Epithelial cell of prostate (primary cell): ENCODE results near the gene BIN1.
A peak's percentile ranks its signal among the peaks of the same experiment; 100 is the strongest.

Experiments used
- DNase-seq: peaks from one replicate; pipeline ENCODE4 v3.0.0-alpha.2; 2011; ENCODE audit warnings: low read depth, low spot score
- H3K27ac ChIP-seq: fragments of 450-650 bp; 2 replicates; pipeline ENCODE4 v1.5.1; 2017; ENCODE audit warnings: mild to moderate bottlenecking

The BIN1 gene

DNA sequence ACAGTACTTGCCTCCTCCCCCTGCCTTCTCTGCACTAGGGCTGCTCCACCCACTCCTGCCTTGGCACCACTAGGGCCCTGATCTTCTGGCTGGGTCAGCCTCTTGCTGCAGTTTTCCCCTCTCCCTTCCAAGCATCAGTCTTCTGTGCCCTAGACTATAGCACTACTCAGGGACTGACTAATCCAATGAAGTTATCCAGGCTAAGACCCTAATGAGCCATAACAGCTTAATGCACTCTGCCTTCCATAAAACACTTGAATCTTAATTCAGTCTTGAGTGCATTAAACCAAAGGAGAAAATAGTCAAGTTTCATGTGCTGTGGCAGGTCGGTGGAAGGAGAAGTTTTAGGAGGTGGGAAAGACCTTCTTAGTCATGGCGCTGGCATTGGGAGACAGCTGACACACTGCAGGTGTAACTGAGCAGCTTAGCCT is 95.7 kb downstream of the BIN1 start:
- no peak overlapping the region for H3K27ac ChIP-seq
- DNase-seq, result no peak

DNA sequence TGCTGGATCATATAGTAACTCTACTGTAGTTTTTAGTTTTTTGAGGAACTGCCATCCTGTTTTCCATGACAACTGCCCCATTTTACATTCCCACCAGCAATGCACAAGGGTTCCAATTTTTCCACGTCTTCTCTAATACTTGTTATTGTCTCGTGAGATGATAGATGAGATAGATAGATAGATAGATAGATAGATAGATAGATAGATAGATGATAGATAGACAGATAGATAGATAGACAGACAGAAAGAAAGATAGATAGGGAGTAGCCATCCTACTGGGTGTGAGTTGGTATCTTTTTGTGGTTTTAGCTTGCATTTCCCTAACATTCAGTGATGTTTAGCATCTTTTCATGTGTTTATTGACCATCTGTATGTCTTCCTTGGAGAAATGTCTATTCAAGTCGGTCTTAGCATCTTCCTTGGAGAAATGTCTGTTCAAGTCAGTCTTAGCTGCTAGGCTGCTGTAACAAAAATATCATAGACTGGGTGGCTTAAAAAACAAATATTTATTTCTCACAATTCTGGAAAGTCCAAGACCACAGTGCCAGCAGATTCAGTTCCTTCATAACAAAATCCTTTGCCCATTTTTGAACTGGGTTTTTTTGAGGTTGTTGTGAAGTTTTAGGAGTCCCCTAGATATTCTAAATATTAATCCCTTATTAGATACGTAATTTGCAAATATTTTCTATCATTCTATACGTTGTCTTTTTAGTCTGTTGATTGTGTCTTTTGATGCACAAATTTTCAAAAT is 98.5 kb downstream of the BIN1 start:
- H3K27ac ChIP-seq, result no peak overlapping the region
- no peak for DNase-seq

DNA sequence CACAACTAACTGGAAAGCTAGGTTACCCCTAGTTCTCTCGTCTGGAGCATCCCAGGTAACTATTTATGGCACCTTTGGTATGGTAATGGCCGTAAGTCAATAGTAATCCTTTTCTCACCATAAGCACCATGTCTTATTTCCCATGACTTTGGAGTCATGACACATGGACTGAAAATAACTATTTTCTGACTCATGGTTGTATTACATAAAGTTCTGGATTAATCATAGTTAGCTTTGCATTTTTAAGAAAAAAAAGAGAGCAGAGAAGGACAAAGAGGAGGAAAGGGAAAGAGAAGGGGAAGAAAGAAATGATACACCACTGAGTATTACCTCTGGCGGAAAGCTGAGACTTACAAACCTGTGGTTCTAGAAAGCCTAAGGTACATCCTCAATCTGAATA is 99.3 kb downstream of the BIN1 start:
- DNase-seq, result no peak

DNA sequence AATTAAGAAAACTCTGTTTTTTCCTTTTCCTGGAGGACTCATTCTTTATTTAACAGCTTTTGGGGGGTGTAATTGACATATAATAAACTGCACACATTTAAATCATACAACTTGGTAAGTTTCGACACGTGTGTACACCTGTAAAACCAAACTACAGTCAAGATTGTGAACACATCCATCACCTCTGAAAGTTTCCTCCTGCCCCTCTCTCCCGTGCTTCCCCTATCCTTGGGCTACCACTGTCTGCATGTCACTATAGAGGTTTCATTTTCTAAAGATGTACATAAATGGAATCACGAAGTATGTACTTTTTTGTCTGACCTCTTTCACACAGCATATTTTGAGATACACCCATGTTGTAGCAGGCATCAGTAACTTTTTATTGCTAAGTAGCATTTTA is 100.0 kb downstream of the BIN1 start:
- DNase-seq, result no peak
- no peak overlapping the region for H3K27ac ChIP-seq

More for the DNA sequence above, 99.3 kb downstream of the BIN1 start:
- H3K27ac ChIP-seq, result peak overlapping the region; percentile 12

DNA sequence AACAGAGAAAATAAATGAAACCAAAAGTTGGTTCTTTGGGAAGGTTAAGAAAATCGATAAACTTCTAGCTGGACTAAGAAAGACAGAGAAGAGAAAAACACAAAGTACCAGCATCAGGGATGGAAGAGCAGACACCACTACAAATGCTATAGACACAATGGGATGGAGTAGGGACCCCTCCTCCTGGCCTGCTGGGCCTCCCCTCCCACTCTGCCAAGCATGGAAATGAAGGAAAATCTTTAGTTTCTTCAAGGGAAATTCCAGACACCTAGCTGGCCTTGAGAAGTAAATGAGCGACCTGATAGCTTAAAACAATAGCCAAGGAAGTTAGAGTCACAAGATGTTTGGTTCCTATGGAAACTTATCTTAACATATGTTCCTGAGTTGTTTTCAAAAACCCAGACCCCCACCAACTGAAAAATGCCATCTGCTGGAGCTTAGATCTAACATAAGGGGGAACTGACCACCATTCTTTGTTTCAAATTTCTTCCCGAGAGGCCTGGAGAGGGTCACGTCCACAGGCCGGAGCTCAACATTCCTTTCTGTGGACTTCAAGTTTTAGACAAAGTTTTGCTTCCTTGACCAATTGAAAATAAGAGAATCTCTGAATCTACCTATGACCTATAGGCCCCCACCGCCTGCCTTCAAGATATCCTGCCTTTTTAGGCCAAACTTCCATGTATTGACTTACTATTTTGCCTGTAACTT is 101.9 kb downstream of the BIN1 start:
- H3K27ac ChIP-seq, result no peak overlapping the region
- no peak for DNase-seq

DNA sequence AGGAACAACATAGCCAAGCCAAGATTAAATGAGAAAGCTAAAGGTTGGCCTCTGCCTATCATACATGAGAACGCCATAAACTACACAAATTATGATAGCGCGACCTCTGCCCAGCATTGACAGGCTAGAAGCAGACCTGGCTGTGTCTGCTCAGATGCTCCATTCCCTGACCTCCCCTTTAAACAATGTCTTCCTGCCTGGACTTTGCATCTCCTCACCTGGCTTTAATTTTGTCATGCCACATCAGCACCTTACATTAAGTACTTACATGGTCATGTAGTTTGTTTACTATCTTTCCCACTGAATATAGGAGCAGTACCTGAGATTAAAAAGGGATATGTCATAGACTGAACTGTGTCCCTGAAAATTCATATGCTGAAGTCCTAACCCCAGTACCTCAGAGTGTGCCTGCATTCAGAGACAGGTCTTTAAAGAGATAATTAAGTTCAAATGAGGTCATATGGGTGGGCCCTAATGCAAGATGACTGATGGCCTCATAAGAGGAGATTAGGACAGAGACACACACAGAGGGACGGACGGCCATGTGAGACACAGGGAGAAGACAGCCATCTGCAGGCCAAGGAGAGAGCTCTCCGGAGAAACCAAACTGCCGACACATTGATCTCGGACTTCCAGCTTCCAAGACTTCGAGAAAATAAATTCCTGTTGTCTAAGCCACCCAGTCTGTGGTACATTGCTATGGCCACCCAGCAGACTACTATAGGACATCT is 103.7 kb downstream of the BIN1 start:
- no peak for DNase-seq
- H3K27ac ChIP-seq, result no peak overlapping the region

DNA sequence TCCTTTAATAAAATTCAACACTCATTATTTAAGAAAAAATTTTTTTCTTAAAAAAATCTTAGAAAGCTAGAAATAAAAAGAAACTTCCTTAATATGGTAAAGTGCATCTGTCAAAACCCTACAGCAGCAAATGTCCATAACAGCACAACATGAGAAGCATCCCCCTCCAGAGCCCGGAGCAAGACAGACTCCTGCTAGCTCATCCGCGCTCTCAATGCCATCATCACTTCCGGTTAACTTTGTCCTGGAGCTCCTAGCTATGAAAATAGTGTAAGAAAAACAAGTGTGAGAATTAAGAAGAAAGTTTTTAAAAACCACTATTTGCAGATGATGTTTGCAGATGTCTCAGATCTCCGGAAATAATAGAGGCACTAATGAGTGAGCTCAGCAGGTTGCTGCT is 105.2 kb downstream of the BIN1 start:
- no peak overlapping the region for H3K27ac ChIP-seq
- no peak for DNase-seq

DNA sequence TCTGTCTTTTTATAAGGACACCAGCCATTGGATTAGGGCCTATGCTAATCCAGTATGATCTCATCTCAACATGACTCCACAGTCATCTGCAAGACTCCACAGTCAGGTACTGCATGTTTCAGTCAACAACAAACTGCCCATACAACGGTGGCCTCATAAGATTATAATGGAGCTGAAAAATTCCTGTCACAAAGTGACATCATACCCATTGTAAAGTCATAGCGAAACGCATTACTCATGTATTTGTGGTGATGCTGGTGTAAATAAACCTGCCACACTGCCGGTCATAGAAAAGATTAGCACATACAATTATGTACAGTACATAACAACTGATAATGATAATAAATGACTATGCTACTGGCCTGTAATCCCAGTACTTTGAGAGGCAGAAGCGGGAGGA is 106.0 kb downstream of the BIN1 start:
- no peak for DNase-seq
- H3K27ac ChIP-seq, result no peak overlapping the region

DNA sequence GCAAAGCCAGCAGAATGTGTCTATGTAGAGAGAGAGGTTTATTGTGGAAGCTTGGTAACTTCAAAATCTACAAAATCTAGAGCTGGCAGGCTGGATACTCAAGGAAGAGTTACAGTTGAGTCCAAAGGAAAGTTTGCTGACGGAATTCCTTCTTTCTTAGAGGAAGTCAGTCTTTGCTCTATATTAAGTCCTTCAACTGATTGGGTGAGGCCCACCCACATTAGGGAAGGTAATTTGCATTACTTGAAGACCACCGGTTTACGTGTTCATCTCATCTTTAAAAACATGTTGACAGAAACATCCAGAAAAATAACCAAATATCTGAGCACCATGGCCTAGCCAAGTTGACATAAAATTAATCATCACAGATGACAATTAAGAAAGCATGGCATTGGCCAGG is 106.8 kb downstream of the BIN1 start:
- DNase-seq, result no peak
- H3K27ac ChIP-seq, result no peak overlapping the region

DNA sequence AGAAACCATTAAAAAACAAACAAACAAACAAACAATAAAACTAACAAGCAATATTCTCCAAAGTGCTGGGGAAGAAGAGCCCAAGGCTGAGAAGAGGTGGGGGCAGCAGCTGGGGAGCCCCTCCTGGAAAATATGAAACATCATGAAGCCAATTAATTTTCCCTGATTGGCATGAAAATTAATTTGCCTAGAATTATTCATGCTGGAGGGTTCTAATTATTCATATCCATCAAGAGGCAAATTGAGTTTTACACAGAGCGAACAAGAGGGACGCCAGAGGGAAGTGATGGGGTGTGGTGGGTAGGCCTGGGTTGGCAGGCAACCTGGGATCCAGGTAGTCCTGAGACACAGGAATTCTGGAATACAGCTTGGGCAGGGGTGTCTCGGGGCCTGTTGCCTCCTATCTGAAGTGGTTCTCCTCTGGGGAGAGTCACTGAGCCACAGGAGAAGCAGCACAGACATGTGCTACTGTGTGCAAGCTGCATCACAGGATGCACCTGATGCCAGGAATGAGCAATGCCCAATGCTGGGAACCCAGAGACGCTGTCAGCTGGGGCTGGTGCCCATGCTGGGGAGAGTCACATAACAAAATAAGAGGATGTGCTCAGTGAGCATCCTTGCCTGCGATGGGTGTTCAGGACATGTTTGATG is 107.7 kb downstream of the BIN1 start:
- H3K27ac ChIP-seq, result no peak overlapping the region
- DNase-seq, result no peak

DNA sequence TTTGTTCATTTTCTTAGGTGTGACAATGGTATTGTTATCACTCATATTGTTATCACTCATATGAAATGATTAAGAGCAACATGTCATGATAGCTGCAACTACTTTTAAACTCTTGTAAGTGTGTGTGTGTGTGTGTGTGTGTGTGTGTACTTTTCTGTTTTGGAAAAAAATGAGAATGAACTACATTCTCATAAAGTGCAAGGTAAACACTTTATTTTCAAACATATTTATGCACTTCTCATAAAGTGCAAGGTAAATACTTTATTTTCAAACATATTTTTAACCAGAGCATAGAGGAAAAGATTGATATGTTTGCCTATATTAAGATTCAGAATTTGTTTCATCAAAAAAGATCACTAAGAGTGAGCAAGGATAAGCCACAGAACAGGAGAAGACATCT is 108.5 kb downstream of the BIN1 start:
- DNase-seq, result no peak

More for the DNA sequence above, 108.5 kb downstream of the BIN1 start:
- no peak overlapping the region for H3K27ac ChIP-seq
